ENCODE measurements around the gene PPP3CB. TPM values are rescaled to one million over a fixed set of nuclear protein-coding genes. Genes with fewer than 3 reads are reported as not detected.

Gene PPP3CB
- total RNA-seq, 2 experiments from 2014 or later = 48.0 to 48.5 TPM

DNA sequence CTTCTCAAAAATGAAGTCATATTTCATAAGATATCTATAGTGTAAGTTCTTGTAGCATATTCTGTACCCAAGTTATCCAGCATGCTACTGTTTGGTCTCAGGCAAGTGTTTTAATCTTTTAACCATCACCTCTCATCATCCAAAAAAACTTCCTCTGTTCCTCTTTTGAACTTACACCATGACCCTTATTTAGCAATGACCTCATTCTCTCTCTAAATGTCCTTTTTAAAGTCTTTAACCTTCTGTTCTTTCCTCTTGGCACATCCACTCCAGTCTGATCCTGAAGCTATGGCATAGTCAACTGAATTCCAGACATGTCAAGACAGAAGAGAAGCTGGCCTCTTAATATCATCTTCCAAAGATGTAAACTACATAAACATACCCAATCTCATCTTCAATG lies 26.2 kb downstream of the PPP3CB start:
- Mint-ChIP-seq H3K4me1 (peaks cover 10% of the 10 kb centered on the region), H3K4me3 (no peak overlapping the region), H3K27me3 (no peaks in the 10 kb centered on the region), H3K9me3 (no peaks in the 10 kb centered on the region), H3K27ac (no peak overlapping the region), H3K36me3 (ENCODE audit: low read depth) (peaks cover 40% of the 10 kb centered on the region)
- DNase-seq = no peak
- CTCF ChIA-PET = no interaction called here
- POLR2A ChIA-PET = interaction anchor here (0.6 kb wide), 1 partner anchor 47 kb away, joined by 4 read pairs; no protein-coding TSS in a partner anchor

DNA sequence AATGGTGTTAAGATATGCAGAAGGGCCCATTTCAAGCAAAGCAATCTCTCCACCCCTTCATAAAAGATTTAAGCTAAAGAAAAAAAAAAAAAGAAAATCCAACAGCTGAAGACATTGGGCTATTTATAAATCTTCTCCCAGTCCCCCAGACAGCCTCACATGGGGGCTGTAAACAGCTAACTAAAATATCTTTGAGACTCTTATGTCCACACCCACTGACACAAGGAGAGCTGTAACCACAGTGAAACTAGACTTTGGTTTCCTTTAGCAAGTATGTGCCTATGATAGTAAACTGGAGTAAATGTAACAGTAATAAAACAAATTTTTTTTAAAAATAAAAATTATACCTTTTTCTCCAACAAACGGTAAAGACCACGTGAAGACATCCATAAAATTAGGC lies 28.6 kb downstream of the PPP3CB start:
- DNase-seq = no peak
- peaks cover 41% of the 10 kb centered on the region for H3K36me3 Mint-ChIP-seq (ENCODE audit: low read depth)
- H3K27ac Mint-ChIP-seq = no peak overlapping the region
- H3K27me3 Mint-ChIP-seq = no peaks in the 10 kb centered on the region
- no peak overlapping the region for H3K4me3 Mint-ChIP-seq
- POLR2A ChIA-PET = no interaction called here
- H3K4me1 Mint-ChIP-seq = peaks cover 10% of the 10 kb centered on the region
- CTCF ChIA-PET = interaction anchor here (0.6 kb wide), 2 partner anchors 380 to 527 kb away, joined by 3 to 4 read pairs; no protein-coding TSS in a partner anchor
- H3K9me3 Mint-ChIP-seq = no peaks in the 10 kb centered on the region

DNA sequence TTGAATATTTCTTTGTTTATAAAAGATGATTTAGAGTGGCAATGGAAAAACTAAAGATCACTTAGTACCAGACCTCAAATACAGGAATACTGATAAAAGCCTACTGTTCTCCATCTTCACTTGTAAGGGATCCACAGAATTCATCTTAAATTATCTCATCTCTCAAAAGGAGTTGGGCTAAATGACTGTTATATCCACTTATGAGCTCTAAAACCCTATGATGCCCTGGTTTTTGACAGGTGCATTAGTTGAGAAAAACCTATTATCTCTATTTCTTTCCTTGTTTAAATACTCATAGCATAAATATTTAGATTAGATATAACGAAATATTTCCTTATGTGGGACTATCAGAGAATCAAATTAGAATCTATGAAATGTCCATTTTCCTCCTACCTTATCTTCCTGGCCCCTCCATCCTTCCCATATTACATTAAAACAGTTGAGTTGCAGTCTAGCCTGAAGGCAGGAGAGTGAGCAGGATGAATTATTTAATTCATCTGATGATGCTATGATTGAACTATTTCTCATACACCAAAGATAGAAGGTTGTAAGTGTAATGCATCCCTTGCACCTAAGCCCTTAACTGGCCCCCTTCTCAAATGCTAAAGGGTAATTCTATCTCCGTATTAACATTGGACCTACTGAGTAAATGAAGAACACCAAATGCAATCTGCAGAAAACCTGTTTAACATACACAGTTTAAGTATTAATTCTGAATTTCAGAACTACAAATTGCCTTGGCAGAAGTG lies 29.7 kb downstream of the PPP3CB start:
- H3K36me3 Mint-ChIP-seq (ENCODE audit: low read depth) = peaks cover 38% of the 10 kb centered on the region
- no peak overlapping the region for H3K4me3 Mint-ChIP-seq
- no peaks in the 10 kb centered on the region for H3K9me3 Mint-ChIP-seq
- POLR2A ChIA-PET = no interaction called here
- peaks cover 10% of the 10 kb centered on the region for H3K4me1 Mint-ChIP-seq
- no peak for DNase-seq
- CTCF ChIA-PET = no interaction called here
- H3K27ac Mint-ChIP-seq = no peak overlapping the region
- no peaks in the 10 kb centered on the region for H3K27me3 Mint-ChIP-seq

DNA sequence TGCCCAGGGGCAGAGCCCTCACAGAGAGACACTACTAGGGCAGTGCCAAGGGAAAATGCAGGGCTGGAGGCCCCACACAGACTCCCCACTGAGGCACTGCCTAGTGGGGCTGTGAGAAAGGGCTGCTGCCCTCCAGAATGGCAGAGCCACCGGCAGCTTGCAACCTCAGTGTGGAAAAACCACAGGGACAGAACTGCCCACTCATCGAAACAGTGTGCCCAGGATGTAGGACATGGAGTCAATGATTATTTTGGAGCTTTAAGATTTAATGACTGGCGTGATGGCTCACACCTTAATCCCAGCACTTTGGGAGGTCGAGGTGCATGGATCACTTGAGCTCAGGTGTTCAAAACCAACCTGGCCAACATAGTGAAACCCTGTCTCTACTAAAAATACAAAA lies 34.9 kb downstream of the PPP3CB start:
- Mint-ChIP-seq H3K36me3 (ENCODE audit: low read depth) (peaks cover 28% of the 10 kb centered on the region), H3K9me3 (no peaks in the 10 kb centered on the region), H3K4me1 (peaks cover 2% of the 10 kb centered on the region), H3K4me3 (no peak overlapping the region), H3K27ac (no peak overlapping the region), H3K27me3 (no peaks in the 10 kb centered on the region)
- ChIA-PET POLR2A (no interaction called here), CTCF (no interaction called here)
- no peak for DNase-seq

DNA sequence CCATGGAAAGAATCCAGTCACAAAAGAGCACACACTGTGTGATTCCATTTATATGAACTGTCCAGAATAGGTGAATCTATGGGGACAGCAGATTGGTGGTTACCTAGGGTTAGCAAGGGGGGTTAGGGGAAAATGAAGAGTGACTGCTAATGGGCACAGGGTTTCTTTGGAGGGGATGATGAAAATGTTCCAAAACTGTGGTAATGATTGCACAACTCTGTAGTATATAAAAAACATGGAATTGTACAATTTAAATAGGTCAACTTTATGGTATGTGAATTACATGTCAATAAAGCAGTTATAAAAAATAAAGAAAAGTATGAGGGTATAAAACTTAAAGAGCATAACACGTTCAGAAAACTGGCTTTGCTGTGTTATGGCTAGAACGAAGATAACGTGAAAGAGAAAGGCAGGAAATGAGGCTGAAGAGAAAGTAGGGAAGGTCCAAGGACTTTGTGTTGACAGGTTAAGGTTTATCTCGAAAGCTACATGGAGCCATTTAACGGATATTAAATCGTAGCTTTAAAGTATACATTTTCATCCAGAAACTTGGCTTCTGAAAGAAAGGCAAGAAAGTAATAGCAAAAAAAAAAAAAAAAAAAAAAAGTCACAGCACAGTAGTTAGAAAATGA lies 36.0 kb downstream of the PPP3CB start:
- H3K9me3 Mint-ChIP-seq = no peaks in the 10 kb centered on the region
- no peaks in the 10 kb centered on the region for H3K27me3 Mint-ChIP-seq
- H3K27ac Mint-ChIP-seq = no peak overlapping the region
- peaks cover 2% of the 10 kb centered on the region for H3K4me1 Mint-ChIP-seq
- ChIA-PET POLR2A (no interaction called here), CTCF (no interaction called here)
- H3K36me3 Mint-ChIP-seq (ENCODE audit: low read depth) = peaks cover 24% of the 10 kb centered on the region
- no peak overlapping the region for H3K4me3 Mint-ChIP-seq
- DNase-seq = no peak

DNA sequence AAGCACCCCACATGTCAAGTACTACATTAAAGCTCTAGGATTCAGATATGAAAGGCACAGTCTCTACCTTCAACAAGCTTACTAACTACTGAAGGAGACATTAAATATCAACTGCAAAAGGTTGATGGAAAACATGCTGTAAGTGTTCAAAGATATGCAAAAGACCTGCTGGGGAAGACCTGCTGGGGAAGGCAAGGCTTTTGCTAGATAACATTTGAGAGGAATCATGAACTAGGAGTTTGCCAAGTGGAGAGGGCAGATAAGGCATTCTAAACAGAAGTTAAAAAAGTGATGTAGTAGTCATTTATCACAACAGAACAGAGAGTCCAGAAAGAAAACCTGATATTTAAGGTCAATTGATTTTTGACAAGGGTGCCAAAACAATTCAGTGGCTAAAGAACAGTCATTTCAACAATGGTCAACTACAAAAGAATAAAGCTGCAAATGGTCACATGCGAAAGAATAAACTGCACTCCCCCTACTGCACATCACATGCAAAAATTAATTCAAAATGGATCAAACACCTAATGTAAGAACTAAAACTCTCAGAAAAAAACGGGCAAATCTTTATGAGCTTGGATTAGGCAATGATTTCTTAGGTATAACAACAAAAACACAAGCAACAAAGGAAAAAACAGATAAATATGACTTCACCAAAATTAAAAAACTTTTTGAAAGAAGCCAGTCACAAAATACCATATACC lies 39.5 kb downstream of the PPP3CB start:
- no peaks in the 10 kb centered on the region for H3K27me3 Mint-ChIP-seq
- POLR2A ChIA-PET = no interaction called here

DNA sequence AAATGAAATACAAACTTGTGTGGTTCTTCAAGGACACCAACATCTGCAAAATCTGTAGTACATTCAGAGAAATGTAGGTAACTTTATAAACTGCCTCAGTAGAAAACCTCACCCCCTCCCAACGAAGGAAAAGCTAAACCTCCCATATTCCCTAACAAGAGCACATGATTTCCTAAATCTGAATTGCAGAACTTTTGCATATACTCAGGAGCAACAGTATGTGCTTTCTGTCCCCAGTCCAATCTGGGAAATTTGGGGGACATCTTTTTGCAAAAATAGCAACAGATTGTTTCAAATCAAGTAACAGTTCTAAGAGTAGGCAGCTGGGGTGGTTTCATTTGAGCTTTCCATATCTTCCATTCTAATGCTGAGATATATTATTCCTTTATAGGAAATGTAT lies 46.7 kb downstream of the PPP3CB start:
- H3K4me3 Mint-ChIP-seq = no peak overlapping the region
- H3K9me3 Mint-ChIP-seq = no peaks in the 10 kb centered on the region
- H3K4me1 Mint-ChIP-seq = no peaks in the 10 kb centered on the region
- H3K27me3 Mint-ChIP-seq = no peaks in the 10 kb centered on the region
- H3K36me3 Mint-ChIP-seq (ENCODE audit: low read depth) = peaks cover 23% of the 10 kb centered on the region
- ChIA-PET CTCF (no interaction called here), POLR2A (no interaction called here)
- no peak overlapping the region for H3K27ac Mint-ChIP-seq
- DNase-seq = no peak

More for the DNA sequence above, 39.5 kb downstream of the PPP3CB start:
- no peak for DNase-seq
- CTCF ChIA-PET = interaction anchor here (1.2 kb wide), 1 partner anchor 98 kb away, joined by 3 read pairs; the partner anchor contains the start of gene CFAP70
- Mint-ChIP-seq H3K9me3 (no peaks in the 10 kb centered on the region), H3K4me3 (no peak overlapping the region), H3K27ac (no peak overlapping the region), H3K4me1 (peaks cover 2% of the 10 kb centered on the region), H3K36me3 (ENCODE audit: low read depth) (peaks cover 15% of the 10 kb centered on the region)

DNA sequence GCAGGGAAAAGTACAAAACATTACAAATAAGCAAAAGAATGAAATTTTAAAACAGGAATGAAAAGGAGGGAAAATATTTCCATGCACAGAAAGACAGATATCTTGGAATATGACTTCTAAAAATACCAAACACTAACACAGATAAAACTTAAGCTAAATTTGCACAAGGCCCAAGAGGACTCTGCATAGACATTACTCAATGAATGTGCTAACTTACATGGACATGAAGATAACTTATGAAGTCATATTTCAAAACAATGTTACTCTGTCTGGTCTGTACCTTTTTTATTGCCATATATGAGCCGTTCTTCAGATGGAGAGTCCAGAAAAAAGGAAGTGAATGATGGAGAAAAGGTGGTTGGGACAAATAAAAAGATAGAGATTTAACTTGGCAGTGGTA lies 47.4 kb downstream of the PPP3CB start:
- Mint-ChIP-seq H3K36me3 (ENCODE audit: low read depth) (peaks cover 21% of the 10 kb centered on the region), H3K4me1 (no peaks in the 10 kb centered on the region), H3K9me3 (no peaks in the 10 kb centered on the region), H3K27ac (no peak overlapping the region), H3K4me3 (no peak overlapping the region), H3K27me3 (no peaks in the 10 kb centered on the region)
- no peak for DNase-seq
- POLR2A ChIA-PET = no interaction called here
- CTCF ChIA-PET = interaction anchor here (0.6 kb wide), 1 partner anchor 25 kb away, joined by 4 read pairs; no protein-coding TSS in a partner anchor

DNA sequence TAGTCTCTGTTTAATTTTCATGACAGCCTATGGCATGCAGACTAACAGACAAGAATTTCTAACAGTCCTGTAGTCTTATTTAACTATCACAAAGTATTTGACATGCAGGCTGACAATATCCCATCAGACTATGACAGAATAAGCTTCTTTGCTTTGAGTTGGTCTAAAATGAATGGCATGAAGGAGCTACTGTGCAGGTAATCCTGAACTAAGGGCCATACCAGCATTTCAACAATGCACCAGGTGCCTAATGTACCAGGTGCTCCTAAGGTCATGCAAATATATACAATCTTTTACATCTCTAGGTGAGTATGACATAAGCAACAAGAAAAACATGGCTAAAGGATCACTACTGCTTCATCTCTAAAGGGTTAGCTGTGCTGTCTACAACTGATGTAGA lies 48.9 kb downstream of the PPP3CB start:
- no peak overlapping the region for H3K4me3 Mint-ChIP-seq

DNA sequence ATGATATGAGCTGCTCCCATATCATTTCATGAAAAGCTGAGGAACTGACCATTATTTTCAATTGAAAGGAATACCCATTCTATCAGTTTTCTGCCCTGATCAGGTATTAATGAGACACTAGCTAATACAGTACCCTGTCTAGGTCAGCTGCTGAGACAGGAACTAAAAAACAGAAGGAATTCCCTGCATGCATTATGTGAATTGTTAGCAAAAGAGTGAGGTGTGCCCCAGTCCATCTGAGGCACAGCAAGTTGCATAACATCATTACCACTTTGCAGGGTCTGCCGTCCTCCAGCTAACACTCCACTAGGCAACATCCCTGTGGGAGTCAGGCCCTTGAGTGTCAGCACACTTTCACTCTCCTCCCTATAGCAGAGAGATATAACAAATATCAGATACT lies 51.4 kb downstream of the PPP3CB start:
- CTCF ChIA-PET = no interaction called here
- H3K27ac Mint-ChIP-seq = no peak overlapping the region
- POLR2A ChIA-PET = no interaction called here
- H3K4me1 Mint-ChIP-seq = no peaks in the 10 kb centered on the region
- no peak for DNase-seq
- H3K4me3 Mint-ChIP-seq = no peak overlapping the region
- no peaks in the 10 kb centered on the region for H3K27me3 Mint-ChIP-seq
- no peaks in the 10 kb centered on the region for H3K9me3 Mint-ChIP-seq
- H3K36me3 Mint-ChIP-seq (ENCODE audit: low read depth) = peaks cover 24% of the 10 kb centered on the region

More for the DNA sequence above, 48.9 kb downstream of the PPP3CB start:
- ChIA-PET CTCF (interaction anchor here (1.2 kb wide), 1 partner anchor 34 kb away, joined by 4 read pairs; no protein-coding TSS in a partner anchor), POLR2A (no interaction called here)
- no peaks in the 10 kb centered on the region for H3K9me3 Mint-ChIP-seq
- no peak overlapping the region for H3K27ac Mint-ChIP-seq
- DNase-seq = no peak
- H3K36me3 Mint-ChIP-seq (ENCODE audit: low read depth) = peaks cover 21% of the 10 kb centered on the region
- no peaks in the 10 kb centered on the region for H3K27me3 Mint-ChIP-seq
- no peaks in the 10 kb centered on the region for H3K4me1 Mint-ChIP-seq

DNA sequence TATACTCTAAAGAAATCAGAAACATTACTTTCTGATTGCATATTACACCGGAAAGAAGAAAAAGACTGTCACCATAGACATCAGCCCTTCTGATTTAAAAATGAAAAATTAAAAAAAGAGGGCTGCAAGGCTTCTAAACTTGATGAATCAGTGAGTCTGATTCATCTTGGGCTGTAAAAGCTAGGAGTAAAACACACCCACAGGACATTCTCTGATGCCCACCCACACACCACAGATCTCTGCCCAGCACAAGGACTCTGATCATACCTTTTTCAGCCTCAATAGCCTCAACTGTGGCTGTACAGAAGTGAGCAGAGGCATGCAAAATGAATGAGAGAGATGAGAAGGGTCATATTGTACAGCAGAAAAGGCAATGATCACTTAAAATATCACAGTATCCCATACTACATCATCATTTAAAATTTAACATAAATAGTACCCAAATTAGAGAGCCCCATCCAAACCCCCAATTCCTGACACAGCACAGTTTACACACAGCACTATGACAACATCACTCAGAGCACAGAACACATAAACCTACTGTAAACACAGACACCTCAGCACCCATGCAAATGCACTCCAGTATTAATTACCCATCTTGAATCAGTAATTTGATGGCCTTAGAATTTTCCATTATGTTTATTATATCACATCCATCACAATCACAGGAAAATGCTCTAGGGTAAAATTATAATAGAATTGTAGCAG lies 56.1 kb downstream of the PPP3CB start:
- H3K4me3 Mint-ChIP-seq = no peak overlapping the region
- H3K27me3 Mint-ChIP-seq = no peaks in the 10 kb centered on the region
- ChIA-PET POLR2A (no interaction called here), CTCF (interaction anchor here (1.4 kb wide), 1 partner anchor 206 kb away, joined by 3 read pairs; no protein-coding TSS in a partner anchor)
- H3K36me3 Mint-ChIP-seq (ENCODE audit: low read depth) = peaks cover 25% of the 10 kb centered on the region
- H3K27ac Mint-ChIP-seq = no peak overlapping the region
- H3K9me3 Mint-ChIP-seq = no peaks in the 10 kb centered on the region
- H3K4me1 Mint-ChIP-seq = no peaks in the 10 kb centered on the region
- no peak for DNase-seq

DNA sequence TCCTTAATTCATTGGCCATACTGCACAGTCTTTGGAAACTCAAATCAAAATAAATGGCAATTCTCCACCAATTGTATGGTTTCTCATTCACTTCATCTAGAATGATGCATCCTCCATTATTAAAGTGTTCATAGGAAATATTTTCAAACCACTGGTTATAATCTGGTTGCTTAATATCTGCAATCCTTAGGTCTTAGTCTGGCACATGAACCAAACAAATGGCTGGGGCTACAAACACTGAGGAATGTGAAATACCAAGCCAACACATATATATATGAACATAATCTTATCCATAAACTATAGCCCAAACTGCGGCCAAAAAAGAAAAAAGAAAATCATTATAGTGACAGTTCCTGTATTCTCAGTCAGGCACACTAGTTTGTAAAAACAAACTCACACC lies 56.8 kb downstream of the PPP3CB start:
- POLR2A ChIA-PET = no interaction called here
- DNase-seq = no peak
- Mint-ChIP-seq H3K27me3 (no peaks in the 10 kb centered on the region), H3K4me3 (no peak overlapping the region), H3K36me3 (ENCODE audit: low read depth) (peaks cover 20% of the 10 kb centered on the region), H3K27ac (no peak overlapping the region), H3K9me3 (no peaks in the 10 kb centered on the region), H3K4me1 (no peaks in the 10 kb centered on the region)
- CTCF ChIA-PET = interaction anchor here (1.4 kb wide), 1 partner anchor 206 kb away, joined by 3 read pairs; no protein-coding TSS in a partner anchor

DNA sequence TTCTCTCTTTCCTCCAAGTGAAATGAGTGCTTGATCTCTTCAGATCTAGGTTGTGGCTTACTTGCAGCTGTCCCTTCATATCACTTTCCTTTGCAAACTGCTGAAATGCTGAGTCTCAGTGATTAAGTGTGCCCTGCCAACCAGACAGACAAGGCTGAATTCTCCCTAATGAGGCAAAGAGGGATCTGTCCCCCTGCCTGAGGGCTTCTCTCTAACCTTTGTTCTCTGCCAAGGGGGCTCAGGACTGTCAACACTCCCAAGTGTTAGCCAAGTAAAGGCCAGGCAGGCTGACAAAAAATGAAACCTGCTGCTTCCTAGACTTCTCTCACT lies 62.3 kb downstream of the PPP3CB start, which contains the start of gene MSS51:
Gene MSS51 (minus strand): TSS at position 24 of the 330 bp plus-strand sequence. CDS start 5,277 bp downstream, outside the sequence.
- Mint-ChIP-seq H3K36me3 (ENCODE audit: low read depth) (peaks cover 35% of the 10 kb centered on the region), H3K27me3 (no peaks in the 10 kb centered on the region), H3K27ac (no peak within 1 kb of the TSS), H3K9me3 (no peaks in the 10 kb centered on the region), H3K4me3 (no peak within 1 kb of the TSS), H3K4me1 (peaks cover 13% of the 10 kb centered on the region)
- CTCF ChIA-PET = interaction anchor here (1.4 kb wide), 2 partner anchors 13 to 21 kb away, joined by 3 to 4 read pairs; no protein-coding TSS in a partner anchor
- POLR2A ChIA-PET = no interaction called here
- DNase-seq = no peak
